Activated gamma-delta T cell treated with anti-CD3 and anti-CD28 coated beads, Interleukin-2, amount 50 U/mL, for 16 hours (primary cell): Measurements from ENCODE around the gene DYSF.

ENCODE experiments used
- DNase-seq: peaks from one replicate; pipeline ENCODE4 v3.0.0-alpha.2; 2020; ENCODE audit warnings: low read depth

DYSF gene

DNA sequence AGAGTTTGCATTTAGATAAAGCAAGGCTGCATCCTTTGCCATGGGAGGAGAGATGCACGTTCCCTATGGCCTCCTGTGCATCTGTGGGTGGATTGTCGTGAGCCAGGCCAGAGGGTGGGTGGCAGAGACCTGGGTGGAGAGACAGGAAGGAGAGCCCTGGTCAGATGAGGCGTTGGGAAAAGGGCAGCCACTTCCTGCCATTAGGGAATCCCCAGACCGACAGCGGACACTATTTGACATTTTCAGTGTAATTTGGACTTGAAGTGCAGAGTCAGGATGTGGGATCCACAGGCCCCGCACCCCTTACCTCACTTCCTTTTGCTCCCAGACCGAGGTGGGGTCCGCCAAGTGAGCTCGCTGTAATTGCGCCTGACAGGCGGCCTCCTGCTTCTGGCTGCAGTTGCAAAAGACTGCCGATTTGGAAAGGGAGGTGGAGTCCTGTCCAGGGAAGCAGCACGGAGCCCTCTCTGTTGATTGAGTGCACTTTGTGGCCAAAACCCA, 150.0 kb downstream of the DYSF start:
- DNase-seq = no peak

DNA sequence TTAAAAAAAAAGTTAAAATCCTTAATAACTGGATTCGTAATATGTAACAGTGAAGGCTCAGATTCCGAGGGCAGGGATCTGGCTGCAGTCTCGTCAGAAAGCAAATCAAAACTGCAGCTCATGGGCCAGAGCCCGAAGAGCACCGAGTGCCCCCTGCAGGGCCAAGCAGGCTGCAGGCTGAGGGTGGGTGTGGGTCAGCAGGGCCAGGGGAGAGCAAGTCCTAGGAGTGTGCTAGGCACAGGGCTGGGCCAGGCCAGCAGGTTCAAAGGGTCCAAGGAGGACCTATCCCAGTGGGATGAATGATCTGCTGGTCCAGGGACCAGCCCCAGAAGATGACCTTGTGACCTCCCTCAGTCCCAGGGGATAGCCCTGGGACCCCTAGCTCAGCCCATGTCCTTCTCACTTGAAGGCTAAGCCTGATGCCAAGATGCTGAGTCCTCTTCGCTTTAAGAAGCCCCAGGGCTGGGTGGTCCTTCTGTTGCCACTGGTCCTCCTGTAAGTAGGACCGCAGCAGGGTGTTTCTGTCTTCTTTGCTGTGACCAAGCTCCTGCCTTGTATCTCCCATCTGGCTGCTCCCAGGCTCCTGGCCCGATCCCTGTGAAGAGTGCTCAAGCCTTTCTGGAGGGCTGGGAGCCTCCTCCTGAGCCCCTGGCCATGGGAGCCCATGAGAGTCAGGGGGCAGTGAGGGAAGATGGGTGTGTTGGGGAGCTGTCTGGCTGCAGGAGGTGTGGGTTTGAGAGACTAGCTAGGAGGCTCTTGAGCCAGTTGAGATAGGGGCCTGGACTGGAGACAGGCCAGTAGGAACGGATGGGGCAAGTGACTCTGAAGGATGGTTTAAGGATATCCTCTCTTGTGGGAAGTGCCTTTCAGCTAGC, 150.7 kb downstream of the DYSF start:
- DNase-seq = no peak

GRCh38 chr2:71604726-71605120, 151.4 kb downstream of the DYSF start:
- no peak for DNase-seq

DNA sequence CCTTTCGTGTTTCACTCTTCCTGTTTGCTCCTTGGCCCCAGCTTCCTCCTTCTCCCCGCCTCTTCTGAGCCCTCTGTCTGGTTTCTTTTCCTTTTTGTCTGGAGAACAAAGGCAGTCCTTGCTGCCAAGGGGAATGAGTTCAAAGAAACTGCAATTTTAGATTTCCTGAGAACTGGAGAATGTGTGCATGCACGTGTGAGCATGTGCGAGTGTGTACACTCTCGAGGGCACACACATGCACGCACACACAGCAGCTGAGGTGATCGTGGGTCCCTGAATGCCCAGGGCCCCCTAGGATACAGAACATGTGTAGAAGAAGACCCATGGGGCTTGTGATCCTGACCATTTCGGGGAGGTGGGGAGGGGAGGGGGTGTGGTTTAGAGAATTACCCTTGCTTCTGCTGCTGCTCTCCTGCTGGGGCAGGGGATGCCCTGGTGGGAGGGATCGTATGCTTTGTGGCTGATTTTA, 151.8 kb downstream of the DYSF start:
- DNase-seq = no peak

- no peak for DNase-seq
Observed at GRCh38 chr2:71605781-71606241, 152.4 kb downstream of the DYSF start.

DNA sequence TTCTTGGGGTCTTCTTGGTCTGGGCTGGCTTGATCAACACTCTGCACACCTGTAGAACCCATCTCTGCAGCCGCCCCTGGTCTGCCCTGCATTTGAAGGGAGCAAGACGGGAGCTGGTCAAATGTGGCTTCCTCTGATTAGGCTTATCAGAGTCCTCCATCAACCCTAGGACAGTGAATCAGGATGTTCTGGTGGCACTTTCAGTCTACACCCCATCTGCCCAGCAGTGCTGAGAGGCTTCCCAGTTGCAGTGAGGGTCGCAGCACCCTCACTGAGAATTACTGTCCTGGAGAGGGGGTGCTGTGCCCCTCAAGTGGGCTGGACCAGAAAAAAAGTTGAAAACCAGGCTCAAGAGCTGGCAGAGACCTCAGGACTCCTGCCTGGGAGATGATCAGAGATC, 152.9 kb downstream of the DYSF start:
- no peak for DNase-seq

- DNase-seq = no peak
Observed at GRCh38 chr2:71607151-71607889, 154.0 kb downstream of the DYSF start.

DNA sequence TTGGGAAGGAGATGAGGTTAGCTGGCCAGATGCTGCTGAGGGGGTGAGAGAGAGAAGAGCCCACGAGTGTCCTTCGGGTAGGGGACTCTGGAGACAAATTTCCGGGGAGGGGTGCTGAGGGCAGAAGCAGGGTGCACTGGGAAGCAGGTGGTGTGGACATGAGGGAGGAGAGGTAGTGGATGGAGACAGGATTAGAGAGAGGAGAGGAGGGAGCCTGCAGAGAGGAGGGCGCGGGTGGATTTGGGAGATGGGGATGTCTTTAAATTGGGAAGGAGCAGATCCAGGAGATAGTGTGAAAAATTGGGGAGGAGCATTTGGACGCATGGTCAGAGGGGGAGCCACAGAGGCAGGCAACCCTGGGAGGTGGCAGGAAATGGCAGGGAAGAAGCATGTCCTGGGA, 154.7 kb downstream of the DYSF start:
- DNase-seq = no peak

DNA sequence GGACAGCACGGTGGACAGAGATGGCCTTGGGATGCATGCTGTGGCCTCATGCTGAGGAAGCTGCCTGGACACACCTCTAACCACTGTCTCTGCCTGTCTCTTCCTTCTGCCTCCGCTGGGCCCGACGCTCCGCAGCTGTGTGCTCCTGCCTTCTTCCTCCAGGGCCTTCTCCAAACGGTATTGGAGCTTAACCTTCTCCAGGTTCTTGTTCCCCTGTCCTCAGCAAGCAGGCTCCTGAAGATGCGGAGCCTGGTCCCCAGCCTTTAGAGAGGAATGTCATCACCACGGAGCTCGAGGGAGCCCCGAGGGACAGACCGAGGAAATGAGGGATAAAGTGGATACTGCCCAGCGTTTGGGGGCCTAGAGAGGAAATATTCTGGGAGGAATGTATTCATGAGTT, 155.1 kb downstream of the DYSF start:
- DNase-seq = no peak

GRCh38 chr2:71609029-71609428, 155.7 kb downstream of the DYSF start:
- no peak for DNase-seq

DNA sequence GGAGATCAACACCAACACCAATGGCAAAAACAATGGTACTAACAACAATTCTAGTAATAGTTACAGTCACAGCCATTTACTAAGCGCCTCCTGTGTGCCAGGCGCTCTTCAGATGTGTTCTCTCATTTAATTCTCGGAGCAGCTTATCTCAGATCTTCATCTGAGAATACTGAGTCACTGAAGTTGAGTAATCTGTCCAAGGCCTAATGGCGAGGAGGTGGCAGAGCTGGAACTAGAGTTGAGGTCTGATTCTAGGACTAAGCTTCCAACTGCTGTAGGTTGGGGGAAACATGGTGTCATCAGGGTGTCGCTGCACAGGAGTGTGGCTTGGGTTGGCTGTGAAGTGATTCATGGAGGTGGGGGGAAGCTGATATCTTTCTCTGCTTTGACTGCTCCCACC, 156.1 kb downstream of the DYSF start:
- DNase-seq = no peak

GRCh38 chr2:71609958-71610357, 156.6 kb downstream of the DYSF start:
- no peak for DNase-seq

- no peak for DNase-seq
Observed at GRCh38 chr2:71610671-71611070, 157.3 kb downstream of the DYSF start.

DNA sequence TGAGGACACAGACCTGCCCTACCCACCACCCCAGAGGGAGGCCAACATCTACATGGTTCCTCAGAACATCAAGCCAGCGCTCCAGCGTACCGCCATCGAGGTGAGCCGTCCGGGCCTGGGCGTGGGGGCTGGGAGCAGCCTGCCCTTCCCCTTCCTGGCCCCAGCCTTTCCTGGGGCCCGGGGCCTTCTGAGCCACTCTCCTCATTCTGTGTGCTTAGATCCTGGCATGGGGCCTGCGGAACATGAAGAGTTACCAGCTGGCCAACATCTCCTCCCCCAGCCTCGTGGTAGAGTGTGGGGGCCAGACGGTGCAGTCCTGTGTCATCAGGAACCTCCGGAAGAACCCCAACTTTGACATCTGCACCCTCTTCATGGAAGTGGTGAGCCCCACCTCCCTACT, 157.9 kb downstream of the DYSF start:
- DNase-seq = no peak

- DNase-seq = no peak
Observed at GRCh38 chr2:71611781-71612527, 158.6 kb downstream of the DYSF start.

DNA sequence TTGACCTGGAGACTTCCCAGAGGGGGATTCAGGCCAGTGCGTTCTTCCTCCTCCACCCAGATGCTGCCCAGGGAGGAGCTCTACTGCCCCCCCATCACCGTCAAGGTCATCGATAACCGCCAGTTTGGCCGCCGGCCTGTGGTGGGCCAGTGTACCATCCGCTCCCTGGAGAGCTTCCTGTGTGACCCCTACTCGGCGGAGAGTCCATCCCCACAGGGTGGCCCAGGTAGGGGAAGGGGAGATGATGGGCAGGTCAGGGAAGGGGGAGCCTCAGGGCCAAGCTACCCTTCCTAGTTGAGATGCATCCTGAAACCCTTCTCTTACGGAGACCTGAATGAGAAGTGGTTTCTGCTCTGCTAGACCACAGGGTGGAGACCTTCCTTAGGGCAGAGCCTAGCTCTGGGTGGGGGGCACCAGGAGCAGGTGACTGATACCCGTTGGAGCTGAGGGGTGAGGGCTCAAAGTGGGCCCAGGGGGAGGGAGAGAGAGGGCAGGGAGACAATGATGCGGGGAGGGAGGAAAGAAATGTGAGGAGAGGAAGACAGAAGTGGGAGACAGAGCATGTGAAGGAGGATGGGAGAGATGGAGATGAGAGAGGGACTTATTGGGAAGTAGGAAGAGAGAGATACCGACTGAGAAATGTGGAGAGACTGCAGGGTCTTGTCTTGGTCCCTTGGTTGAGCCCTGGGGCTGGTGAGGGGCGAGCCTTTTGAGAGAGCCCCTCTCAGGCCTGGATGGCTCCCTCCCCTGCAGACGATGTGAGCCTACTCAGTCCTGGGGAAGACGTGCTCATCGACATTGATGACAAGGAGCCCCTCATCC, 159.4 kb downstream of the DYSF start:
- no peak for DNase-seq

- DNase-seq = no peak
Observed at GRCh38 chr2:71613403-71613952, 160.1 kb downstream of the DYSF start.

DNA sequence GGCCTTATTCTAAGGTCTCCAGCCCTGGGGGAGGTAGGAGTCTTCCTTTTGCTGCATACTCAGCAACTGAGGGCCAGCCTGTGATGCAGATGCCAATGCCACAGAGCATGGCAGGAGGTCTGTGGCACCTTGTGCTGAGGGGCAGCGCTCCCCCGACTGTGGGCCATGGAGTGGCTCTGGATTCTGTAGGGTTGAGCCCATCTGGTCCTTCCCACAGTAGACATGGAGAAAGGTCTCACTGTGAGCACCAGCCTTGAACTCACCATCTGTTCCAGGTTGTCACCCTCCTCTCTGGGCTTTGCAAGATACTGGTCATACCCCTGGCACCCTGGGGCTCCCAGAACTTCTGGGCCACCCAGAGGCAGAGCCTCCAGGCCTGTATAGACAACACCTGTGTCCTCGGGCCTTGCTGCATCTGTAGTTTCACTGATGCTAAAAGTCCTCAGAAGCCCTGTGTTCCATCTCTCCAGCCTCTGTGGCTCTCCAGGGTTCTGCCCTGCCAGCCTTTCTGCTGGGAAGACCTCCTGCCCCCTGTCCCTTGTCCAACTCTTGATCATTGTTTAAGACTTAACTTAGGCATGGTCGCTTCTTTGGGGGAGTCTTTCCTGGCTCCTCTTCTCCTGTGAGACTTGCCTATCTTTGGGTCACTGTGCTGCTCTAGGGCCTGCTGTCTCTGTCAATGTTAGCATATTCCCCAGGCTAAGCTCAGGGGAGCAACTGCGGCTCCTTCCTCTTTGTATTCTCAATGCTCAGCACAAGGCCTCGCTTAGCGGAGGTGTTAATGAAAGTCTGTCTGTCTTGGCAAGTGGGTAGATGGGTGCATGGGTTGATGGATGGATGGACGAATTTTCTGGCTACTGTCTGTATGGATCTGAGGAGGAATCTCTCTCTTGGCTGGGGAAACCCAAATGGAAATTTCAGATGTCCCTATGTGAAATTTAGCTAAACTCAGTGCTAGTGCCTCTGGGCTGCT, 160.9 kb downstream of the DYSF start:
- no peak for DNase-seq

DNA sequence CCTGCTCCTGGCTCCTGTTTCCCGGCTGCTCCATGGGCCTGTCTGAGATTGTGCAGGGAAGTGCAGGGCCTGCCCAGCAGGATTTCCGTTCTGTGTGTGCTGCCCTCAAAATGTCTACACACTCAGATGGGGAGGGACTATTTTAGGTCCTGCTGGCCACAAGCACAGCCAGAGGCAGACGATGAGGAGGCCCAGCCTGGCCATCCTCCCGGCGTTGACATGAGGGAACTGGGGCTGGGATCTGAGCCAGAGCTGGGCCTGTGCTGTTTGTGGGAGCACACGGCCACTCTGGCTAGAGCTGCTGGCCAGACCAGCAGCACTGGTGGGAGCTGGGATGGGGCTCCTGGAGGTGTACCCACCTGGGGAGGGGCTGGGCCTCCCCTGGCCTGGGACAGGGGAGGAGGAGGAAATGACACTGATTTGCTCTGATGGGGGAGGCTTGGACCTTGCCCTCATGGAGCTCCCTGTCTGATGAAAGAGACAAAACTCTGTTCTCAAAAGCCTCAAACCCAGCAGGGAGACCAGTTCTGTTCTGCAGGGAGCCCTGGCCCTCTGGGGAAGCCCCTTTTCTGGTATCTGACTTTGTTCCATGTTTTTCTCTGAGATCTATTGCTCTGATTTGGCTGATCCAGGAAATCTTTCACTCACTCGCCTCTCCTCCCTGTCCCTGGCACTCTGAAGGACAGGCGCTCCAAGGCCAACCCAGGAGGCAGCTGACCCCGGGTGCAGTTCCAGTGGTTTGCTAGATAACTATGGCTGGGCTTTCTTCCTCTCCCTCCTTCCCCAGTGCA, 161.8 kb downstream of the DYSF start:
- DNase-seq = no peak
